NCI-H2227 (cell line): Measurements from ENCODE around the gene CALML3.
"Not testable (repeated sequence)": the region's sequence is repeated elsewhere in the genome, so short reads cannot be mapped to it uniquely, and the experiment has no call there.

Experiments
- DNase-seq: peaks from one replicate; lab custom pipeline; 2025; ENCODE audit not compliant: unreplicated experiment; lab: John Stamatoyannopoulos, UW

CALML3 gene

GRCh38 chr10:5552376-5553321, 27.9 kb downstream of the CALML3 start:
- no peak for DNase-seq

- DNase-seq: no peak
Measured at GRCh38 chr10:5553400-5554170, 28.8 kb downstream of the CALML3 start.

DNA sequence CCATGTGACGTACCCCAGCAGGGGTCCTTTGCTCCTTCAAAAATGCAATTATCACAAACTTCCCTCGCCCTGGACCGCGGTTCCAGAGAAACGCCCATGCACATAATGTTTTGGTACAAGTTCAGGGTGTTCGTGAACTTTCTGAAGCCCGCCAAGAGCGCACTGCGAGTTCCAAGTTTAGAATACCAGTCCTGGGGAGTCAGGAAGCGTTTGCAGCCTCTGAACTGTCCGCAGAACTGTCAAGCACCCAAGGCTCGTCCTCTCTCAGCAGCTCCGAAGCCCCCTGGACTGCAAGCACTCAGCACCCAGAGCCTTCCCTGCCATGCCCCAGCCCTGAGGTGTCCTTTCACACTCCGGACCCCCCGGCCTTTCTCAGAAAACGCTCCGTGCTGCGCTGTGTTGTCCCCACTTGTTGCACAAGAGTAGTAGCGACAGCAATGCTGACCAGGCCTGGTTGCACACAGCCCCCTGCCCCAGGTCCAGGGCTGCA, 30.3 kb downstream of the CALML3 start:
- DNase-seq: no peak

GRCh38 chr10:5555881-5556280, 31.1 kb downstream of the CALML3 start:
- no peak for DNase-seq

GRCh38 chr10:5556576-5556975, 31.8 kb downstream of the CALML3 start:
- DNase-seq: no peak

- no peak for DNase-seq
Measured at GRCh38 chr10:5557040-5557721, 32.4 kb downstream of the CALML3 start.

GRCh38 chr10:5557799-5558771, 33.3 kb downstream of the CALML3 start:
- DNase-seq: no peak

DNA sequence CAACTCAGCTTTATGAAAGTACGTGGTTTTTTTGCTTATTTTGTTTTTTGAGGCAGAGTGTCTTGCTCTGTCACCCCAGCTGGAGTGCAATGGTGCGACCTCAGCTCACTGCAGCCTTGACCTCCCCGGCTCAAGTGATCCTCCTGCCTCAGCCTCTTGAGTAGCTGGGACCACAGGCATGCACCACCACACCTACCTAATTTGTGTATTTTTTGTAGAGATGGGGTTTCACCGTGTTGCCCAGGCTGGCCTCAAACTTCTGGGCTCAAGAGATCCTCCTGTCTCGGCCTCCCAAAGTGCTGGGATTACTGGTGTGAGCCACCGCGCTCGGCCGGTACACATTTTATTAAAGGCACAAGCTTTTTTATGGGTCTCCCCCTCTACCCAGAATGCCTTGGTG, 34.3 kb downstream of the CALML3 start:
- not testable (repeated sequence) for DNase-seq

DNA sequence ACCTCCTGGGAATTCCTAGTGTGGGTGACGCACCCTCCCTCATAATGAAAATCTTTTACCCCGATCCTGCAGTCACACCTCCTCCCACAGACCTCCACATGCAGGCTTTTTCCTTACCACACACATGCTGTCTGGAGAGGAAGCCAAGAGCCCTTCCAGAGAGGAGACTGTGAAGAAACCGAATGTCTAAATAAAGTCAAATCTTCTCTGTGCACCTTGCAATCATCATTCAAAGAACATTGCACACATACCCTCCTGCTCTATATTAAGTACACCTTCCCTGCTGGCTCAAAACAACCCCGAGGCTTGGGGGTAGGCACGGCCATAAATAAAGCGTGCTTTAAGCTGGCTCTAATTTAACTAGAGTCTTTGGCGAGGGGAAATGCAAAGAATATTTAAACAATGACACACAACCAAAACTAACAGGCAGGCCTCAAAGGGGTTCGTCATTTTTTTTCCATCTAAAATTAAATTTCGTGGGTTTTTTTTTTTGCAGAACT, 34.9 kb downstream of the CALML3 start:
- DNase-seq: no peak

DNA sequence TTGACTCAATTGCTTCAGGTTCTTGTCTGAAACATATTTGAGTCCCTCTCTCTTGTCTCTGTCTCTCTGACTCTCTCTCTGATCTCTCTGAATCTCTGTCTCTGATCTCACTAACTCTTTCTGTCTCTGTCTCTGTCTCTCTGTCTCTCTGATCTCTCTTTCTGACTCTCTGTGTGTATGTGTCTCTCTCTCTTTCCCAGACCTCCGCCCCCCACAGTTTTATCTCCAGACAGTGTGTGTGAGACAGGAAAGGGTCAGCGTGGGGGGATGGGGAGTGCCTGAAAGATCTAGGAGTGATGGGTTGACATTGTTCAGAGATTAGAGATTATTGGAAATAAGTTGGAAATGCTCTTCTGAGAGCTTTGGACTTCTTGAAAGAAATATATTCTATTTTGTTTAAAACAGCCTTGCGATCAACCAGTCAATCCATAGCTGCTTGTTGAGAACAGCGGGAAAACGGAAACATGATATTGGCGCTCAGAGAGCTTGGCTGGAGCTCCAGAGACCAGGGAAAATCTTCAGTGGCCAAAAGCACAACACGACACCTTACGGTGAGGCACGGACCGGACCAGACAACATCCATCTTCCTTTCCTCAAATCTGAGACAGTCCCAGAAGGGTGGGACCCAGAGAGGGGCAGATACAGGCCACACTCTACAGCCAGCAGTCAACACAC, 35.5 kb downstream of the CALML3 start:
- DNase-seq: no peak

- no peak for DNase-seq
Measured at GRCh38 chr10:5560817-5561703, 36.3 kb downstream of the CALML3 start.

GRCh38 chr10:5561704-5562645, 37.2 kb downstream of the CALML3 start:
- no peak for DNase-seq

DNA sequence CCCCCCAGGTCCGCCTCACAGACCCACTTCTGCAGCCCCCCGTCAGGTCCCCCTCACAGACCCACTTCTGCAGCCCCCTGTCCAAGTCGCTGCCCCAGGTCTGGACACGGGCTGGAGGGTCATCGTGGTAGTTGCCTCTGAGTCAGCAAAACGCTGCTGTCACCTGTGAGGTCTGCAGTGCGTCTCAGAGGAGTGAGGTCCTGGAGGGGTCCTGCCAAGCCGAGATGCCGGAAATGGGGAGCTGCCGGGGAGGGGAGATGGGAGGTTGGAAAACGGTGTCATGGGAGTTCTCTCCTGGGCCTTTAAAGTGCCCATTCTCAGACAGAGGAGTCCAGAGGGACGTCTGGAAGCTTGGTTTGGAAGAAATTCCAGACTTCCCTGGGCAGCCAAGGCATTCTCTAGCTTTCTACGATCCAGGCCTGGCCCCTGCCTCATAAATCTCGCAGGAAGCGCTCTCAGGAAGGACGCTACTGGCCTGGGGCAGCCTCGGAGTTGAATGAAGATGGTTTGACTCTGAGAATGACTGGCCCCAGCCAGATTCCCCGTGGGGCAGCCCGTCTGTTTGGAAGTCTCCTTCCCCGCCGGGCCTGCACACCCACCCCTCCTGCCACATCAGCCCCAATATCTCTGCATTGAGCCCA, 38.7 kb downstream of the CALML3 start:
- DNase-seq: no peak

GRCh38 chr10:5563991-5564536, 39.3 kb downstream of the CALML3 start:
- no peak for DNase-seq

DNA sequence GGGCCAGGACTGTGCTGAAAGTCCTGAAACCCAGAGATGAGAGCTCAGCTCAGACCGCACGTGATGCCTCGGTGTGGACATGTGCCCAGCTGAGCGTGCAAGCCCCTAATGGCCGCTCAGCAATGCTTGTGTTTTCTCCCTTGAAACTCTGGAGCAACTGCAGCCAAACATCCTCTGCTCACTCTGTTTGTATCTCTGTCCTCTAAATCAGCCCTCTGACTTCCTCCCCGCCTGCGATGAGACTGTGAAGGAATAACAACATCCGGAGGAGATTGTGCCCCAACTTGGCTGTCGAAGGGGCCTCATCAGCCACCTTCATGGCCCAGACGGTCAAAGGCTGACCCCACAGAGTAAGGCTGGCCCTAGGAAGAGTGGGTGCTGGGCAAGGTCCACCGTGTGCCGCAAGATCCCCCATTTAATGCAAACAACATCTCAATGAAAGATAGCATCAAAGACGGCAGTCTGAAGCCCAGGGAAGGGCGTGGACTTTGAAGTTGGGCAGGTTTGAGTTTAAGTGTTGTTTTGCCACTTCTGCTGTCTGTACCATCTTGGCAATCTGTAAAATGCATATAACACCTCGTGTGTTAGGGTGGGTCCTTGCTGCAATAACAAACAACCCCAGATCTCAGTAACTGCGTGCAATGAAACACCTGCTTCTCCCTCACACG, 39.9 kb downstream of the CALML3 start:
- DNase-seq: no peak

DNA sequence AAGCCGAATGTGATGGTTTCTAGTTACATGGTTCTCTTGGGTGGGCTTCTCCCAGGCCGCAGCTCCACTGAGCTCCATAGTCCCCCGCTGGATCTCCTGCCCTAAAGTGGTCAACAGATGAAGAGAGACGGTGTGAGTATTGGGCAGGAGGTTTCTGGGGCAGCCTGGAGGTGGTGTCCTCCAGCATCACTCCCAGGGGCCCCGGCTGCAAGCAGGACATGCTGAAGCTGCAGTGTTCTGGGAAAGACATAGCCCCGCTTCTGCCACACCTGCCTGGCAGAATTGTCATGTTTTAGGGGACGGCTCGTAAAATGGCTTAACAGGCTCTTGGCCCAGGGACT, 40.4 kb downstream of the CALML3 start:
- no peak for DNase-seq
